ENCODE measurements around the gene MICU1.

Gene MICU1

DNA sequence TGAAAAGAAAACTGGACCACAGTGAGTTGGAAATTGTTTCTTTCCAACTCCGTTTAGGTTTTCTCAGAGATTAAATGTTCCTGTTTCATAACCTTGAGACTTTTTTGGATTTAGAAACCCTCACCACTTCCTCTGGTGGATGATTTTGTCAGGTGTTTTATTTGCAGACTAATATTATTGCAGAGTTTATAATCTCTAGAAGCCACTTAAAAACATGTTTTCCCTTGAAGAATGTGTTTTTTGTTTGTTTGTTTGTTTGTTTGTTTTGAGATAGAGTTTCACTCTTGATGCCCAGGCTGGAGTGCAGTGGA is 520 bp upstream of the MICU1 start:
- DNase-seq (ENCODE audit: low read depth) = no peak

- no peak for DNase-seq (ENCODE audit: low read depth)
Measured at GRCh38 chr10:72625276-72625607, 637 bp downstream of the MICU1 start.

- no peak for DNase-seq (ENCODE audit: low read depth)
Measured at GRCh38 chr10:72622271-72622670, 3.6 kb downstream of the MICU1 start.

GRCh38 chr10:72616716-72617115 is 9.2 kb downstream of the MICU1 start:
- no peak for DNase-seq (ENCODE audit: low read depth)

- DNase-seq (ENCODE audit: low read depth) = no peak
Measured at GRCh38 chr10:72615970-72616369, 9.9 kb downstream of the MICU1 start.

DNA sequence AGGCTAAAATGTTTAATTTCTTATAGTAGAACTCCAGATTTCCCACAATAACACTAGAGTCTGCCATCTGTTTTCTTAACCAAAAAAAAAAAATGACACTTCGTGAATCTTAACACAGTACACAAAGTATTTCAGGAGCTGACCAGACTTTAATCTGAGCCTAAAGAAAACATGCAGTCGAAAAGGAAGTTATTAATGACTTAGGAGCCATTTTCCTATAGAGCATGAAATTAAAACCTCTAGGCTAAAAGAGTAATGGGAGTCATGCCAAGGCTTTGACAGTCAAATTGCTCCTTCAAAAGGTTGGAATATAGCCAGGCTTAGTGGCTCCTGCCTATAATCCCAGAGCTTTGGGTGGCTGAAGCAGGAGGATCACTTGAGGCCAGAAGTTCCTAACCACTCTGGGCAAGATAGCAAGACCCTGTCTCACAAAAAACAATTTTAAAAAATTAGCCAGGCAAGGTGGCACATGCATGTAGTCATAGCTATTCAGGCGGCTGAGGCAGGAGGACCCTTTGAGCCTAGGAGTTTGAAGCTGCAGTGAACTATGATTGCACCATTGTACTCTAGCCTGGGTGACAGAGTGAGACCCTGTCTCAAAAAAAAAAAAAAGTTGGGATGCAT is 13.6 kb downstream of the MICU1 start:
- DNase-seq (ENCODE audit: low read depth) = no peak

- DNase-seq (ENCODE audit: low read depth) = no peak
Measured at GRCh38 chr10:72611783-72612182, 14.1 kb downstream of the MICU1 start.

GRCh38 chr10:72610466-72610865 is 15.4 kb downstream of the MICU1 start:
- no peak for DNase-seq (ENCODE audit: low read depth)

DNA sequence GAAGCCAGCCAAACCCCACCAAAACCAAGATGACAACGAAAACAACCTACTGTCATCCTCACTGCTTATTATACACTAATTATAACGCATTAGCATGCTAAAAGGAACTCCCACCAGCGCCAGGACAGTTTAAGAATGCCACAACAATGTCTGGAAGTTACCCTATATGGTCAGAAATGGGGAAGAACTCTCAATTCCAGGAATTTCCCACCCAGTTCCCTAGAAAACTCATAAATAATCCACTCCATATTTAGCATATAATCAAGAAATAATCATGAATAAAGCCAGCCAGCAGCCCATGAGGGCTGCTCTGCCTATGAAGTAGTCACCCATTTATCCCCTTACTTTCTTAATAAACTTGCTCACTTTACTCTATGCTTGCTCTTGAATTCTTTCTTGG is 20.8 kb downstream of the MICU1 start:
- no peak for DNase-seq (ENCODE audit: low read depth)

- no peak for DNase-seq (ENCODE audit: low read depth)
Measured at GRCh38 chr10:72601144-72601543, 24.7 kb downstream of the MICU1 start.

GRCh38 chr10:72598769-72599701 is 26.8 kb downstream of the MICU1 start:
- no peak for DNase-seq (ENCODE audit: low read depth)

DNA sequence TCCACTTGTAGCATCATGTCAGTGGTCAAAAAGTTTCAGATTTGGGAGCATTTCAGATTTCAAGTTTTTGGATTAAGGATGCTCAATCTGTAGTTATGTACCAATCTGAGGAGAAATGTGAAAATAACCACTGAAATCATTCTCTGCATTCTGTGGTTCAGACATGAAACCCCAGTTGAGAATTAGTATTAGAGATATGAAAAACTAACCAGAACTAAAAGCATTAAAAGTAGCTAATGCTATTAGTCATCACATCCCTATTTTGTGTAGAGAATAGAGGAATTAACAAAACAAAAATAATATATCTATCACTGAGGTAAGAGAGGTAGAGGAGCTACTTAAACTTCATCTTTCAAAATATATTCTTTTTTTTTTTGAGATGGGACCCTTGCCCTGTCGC is 28.0 kb downstream of the MICU1 start:
- DNase-seq (ENCODE audit: low read depth) = no peak

DNA sequence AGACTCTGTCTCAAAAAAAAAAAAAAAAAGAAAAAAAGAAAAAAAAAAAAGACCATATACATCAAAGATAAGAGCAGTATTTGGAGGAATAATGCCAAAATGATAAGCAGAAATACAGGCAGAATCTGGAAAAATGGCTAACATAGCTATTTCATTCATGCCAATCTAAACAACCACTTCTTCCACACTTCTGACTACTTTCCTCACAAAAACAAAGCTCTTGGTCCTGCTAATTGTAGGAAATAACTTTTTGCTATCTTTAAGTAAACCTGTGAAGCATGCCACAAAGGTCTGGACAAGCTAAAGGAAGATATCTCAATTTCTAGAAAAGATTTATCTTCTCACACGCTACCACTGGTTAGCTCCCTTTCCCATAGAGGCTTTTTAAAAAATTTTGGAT is 30.4 kb downstream of the MICU1 start:
- no peak for DNase-seq (ENCODE audit: low read depth)

- DNase-seq (ENCODE audit: low read depth) = no peak
Measured at GRCh38 chr10:72593963-72594362, 31.9 kb downstream of the MICU1 start.

DNA sequence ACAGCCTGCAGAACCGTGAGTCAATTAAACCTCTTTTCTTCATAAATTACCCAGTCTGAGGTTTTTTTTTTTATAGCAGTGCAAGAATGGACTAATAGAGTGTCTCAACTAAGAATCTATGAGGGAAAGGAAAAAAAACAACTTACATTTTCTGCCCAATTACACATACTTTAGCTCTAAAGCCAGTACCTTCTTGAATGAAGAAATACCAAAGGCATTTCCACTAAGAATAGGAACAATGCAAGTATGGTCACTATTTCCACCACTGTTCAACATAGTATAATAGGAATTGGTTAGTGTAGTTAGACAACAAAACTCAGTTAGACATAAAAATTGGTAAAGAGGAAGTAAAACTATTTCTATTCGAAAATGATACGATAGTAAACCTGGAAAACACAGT is 37.6 kb downstream of the MICU1 start:
- DNase-seq (ENCODE audit: low read depth) = no peak

DNA sequence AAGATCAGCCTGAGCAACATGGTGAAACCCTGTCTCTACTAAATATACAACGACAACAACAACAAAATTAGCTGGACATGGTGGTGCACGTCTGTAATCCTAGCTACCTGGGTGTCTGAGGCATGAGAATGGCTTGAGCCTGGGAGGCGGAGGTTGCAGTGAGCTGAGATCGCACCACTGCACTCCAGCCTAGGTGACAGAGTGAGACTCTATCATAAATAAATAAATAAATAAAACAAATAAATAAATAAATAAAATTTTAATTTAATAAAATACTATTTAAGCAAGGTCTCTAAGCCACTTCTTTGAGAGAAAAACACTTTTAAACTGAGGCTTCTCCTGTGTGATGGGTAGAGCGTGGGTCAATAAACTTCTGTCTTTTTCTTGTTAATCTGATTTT is 38.3 kb downstream of the MICU1 start:
- no peak for DNase-seq (ENCODE audit: low read depth)

- no peak for DNase-seq (ENCODE audit: low read depth)
Measured at GRCh38 chr10:72574636-72575035, 51.2 kb downstream of the MICU1 start.

GRCh38 chr10:72573079-72573478 is 52.8 kb downstream of the MICU1 start:
- DNase-seq (ENCODE audit: low read depth) = no peak

DNA sequence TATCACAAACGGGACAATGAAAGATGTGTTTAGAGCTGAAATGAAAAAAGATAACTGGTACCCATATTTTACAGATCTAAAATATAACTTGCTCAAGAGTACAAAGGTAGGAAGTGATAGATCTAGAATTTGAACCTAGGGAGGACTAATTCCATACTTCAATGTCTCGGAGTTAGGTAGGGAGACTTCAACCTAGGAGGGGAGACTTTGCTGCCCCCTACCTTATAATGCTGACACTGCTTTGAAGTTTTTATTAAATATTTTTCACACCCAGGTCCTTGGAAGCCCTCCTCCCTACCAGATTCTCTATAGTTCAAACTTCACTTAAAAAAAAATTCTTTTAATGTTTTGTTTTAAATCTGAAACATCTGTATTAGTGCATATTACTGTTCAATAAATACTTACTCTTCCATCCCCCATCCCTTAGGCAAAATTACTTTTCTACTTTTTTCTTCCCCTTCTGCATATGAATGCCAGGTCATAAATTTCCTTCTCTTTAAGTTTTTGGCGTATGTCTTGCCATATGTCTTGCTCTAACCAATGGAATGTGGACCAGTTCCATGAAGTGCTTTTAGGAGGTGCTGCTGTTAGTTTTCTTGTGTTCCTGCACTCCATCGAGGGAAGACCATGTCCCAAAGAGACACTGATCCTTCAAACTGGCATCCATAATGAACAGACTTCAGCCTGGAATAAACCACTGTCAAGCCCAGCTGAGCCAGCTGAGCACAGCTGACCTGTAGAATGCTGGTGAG is 57.8 kb downstream of the MICU1 start:
- DNase-seq (ENCODE audit: low read depth) = no peak

DNA sequence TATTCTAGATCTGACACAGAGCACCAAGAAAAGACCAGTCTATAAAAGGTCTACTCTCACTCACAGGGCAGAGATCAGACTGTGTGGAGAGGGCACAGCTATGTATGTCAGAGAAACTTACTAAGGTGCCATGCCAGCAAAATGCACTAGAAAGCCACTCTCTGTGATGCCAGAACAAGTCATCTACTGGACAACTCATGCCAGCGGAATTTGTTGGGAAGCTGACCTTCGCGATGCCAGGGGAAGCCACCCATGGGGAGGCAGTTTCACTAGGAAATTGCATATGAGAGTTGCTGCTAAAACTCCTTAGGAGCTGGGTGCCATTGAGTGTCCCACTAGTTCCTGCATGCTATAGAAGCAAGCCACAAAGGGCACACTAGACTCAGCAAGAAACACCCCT is 58.5 kb downstream of the MICU1 start:
- DNase-seq (ENCODE audit: low read depth) = no peak

DNA sequence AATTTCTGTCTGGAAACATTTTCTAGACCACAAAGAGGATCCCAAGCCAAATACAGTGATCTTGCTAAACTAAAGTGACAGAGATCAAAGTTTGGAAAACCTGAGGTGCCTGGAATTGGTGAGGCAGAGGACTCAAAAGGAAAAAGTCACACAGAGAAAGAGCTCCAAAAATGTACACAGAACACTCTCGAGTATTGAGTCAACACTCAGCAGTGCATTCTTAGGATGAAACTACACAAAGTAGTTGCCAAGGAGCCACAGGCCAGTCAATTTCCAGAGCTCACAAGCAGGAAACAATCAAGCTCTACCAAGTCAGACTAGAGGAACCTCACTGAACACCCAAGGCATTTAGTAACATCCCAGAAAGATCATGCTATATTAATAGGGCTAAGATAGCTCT is 61.3 kb downstream of the MICU1 start:
- no peak for DNase-seq (ENCODE audit: low read depth)

DNA sequence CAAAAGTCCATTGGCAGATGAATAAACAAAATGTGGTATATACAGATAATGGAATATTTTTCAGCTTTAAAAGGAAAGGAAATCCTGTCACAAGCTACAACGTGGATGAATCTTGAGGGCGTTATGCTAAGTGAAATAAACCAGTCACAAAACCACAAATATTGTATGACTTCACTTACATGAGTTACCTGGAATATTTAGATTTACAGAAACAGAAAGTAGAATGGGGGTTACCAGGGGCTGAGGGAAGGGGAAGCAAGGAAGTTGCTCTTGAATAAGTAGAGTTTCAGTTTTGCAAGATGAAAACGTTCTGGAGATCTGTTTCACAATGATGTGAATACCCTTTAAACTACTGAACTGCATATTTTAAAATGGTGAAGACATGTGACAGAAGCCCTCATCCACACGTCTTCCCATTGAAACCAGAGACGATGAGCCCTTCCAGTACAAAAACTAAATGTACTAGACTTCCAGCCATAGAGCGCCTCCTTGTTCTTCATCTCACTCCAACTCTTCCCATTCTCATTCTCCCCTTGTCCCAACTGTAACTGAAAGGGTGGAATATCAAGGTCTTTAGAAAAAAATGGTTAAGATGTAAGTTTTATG is 62.4 kb downstream of the MICU1 start:
- DNase-seq (ENCODE audit: low read depth) = no peak

DNA sequence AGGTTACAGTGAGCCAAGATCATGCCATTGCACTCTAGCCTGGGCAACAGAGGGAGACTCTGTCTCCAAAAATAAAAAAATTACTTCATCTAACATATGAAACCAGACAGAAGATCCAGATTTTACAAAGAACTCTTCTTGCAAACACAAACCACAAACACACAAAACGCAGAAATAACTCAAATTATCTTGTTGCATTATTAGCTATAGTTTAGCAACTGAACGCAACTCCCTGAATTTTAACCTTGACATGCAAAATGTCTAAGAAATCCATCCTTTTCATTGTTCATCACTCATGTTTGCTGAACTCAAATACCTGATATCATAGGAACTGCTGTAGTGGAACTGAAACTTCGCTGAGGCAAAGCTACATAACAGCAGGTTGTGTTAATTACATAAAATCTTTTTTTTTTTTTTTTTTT is 64.1 kb downstream of the MICU1 start:
- DNase-seq (ENCODE audit: low read depth) = no peak

Data from stimulated activated CD8-positive, alpha-beta memory T cell treated with anti-CD3 and anti-CD28 coated beads, Interleukin-12 subunit alpha, Interleukin-12 subunit beta, amount 100 ng/mL, for 4 hours (primary cell).